ENCODE data around the gene CPD. TPM values are rescaled to one million over a fixed set of nuclear protein-coding genes. Genes with fewer than 3 reads are reported as not detected.

Gene CPD
- 100 to 1,000 TPM in 4 of 6 donors, 10 to 100 TPM in 2; 49.4 to 132 (median 104) TPM for total RNA-seq

GRCh38 chr17:30378825-30379302 lies at the start of gene CPD:
TSS of gene CPD (plus strand) at chr17:30378927. CDS start at chr17:30378981, 54 bp downstream.
- ATAC-seq (ENCODE audit: low FRiP score in 2 of 2) (peak; percentile 99), DNase-seq (peak; percentile 95 to 100)
- Histone ChIP-seq H3K27ac (peak within 1 kb of the TSS; percentile 92 to 94 (median 92)), H3K4me3 (peak within 1 kb of the TSS; percentile 58 to 95 (median 66)), H3K4me1 (peaks cover 16 to 61% (median 43%) of the 10 kb centered on the region in 4 donors), H3K9me3 (no peaks in the 10 kb centered on the region), H3K36me3 (no peaks in the 10 kb centered on the region), H3K27me3 (no peaks in the 10 kb centered on the region)
- 0% methylated on average over 1 to 6 of the region's 59 CpGs for WGBS, 2 donors
- peak; percentile 79 to 98 (median 93) for TF ChIP-seq POLR2A (IDR thresholded peaks at IDR 0.05)
- peak in 2 of 6 experiments; percentile 37 for TF ChIP-seq CTCF (IDR thresholded peaks at IDR 0.05)
- no peak for TF ChIP-seq EP300 (IDR thresholded peaks at IDR 0.05)
- peak; percentile 82 to 97 for TF ChIP-seq POLR2AphosphoS5 (IDR thresholded peaks at IDR 0.05)

- Histone ChIP-seq H3K4me1 (peaks cover 0 to 2% (median 0%) of the 10 kb centered on the region in 4 donors), H3K27me3 (no peaks in the 10 kb centered on the region), H3K4me3 (no peak overlapping the region), H3K9me3 (no peaks in the 10 kb centered on the region), H3K36me3 (no peaks in the 10 kb centered on the region), H3K27ac (no peak overlapping the region)
- no peak for ATAC-seq (ENCODE audit: low FRiP score in 2 of 2)
- TF ChIP-seq CTCF (IDR thresholded peaks at IDR 0.05) (no peak), POLR2AphosphoS5 (IDR thresholded peaks at IDR 0.05) (no peak), POLR2A (IDR thresholded peaks at IDR 0.05) (no peak), EP300 (IDR thresholded peaks at IDR 0.05) (no peak)
- WGBS, 2 donors, result 49 to 67% methylated on average over 4 of the region's 4 CpGs
- no peak for DNase-seq
These were observed 46.6 kb upstream of the CPD start for GRCh38 chr17:30332057-30332542.

- no peaks in the 10 kb centered on the region for H3K36me3 ChIP-seq
- ATAC-seq (ENCODE audit: low FRiP score in 2 of 2) (no peak), DNase-seq (no peak)
- no peak for TF ChIP-seq POLR2AphosphoS5 (IDR thresholded peaks at IDR 0.05)
- no peaks in the 10 kb centered on the region for H3K9me3 ChIP-seq
- no peaks in the 10 kb centered on the region for H3K27me3 ChIP-seq
- H3K4me3 ChIP-seq, result no peak within 1 kb of the TSS
- H3K27ac ChIP-seq, result no peak within 1 kb of the TSS
- 75 to 84% methylated on average over 9 of the region's 9 CpGs for WGBS, 2 donors
- H3K4me1 ChIP-seq, result peaks cover 0 to 6% (median 0%) of the 10 kb centered on the region in 4 donors
These were observed 45.0 kb upstream of the CPD start, which contains the start of gene TMIGD1 for GRCh38 chr17:30333503-30334360. TSS of gene TMIGD1 (minus strand) at chr17:30334057. CDS start at chr17:30332133, 1,924 bp downstream.

GRCh38 chr17:30334421-30334820 lies 44.3 kb upstream of the CPD start:
- H3K9me3 ChIP-seq, result no peaks in the 10 kb centered on the region
- H3K27me3 ChIP-seq, result no peaks in the 10 kb centered on the region
- ATAC-seq (ENCODE audit: low FRiP score in 2 of 2) (no peak), DNase-seq (no peak)
- WGBS, 2 donors, result 91 to 94% methylated on average over 4 of the region's 4 CpGs
- no peak overlapping the region for H3K27ac ChIP-seq
- no peak overlapping the region for H3K4me3 ChIP-seq
- peaks cover 0 to 7% (median 0%) of the 10 kb centered on the region in 4 donors for H3K4me1 ChIP-seq
- TF ChIP-seq EP300 (IDR thresholded peaks at IDR 0.05), result no peak
- no peak for TF ChIP-seq CTCF (IDR thresholded peaks at IDR 0.05)
- TF ChIP-seq POLR2AphosphoS5 (IDR thresholded peaks at IDR 0.05), result no peak
- no peak for TF ChIP-seq POLR2A (IDR thresholded peaks at IDR 0.05)
- H3K36me3 ChIP-seq, result no peaks in the 10 kb centered on the region
